ENCODE measurements around the gene AGPAT1.

AGPAT1 gene

GRCh38 chr6:32185681-32186131, 9.8 kb upstream of the AGPAT1 start:
- DNase-seq = peak; percentile 56

DNA sequence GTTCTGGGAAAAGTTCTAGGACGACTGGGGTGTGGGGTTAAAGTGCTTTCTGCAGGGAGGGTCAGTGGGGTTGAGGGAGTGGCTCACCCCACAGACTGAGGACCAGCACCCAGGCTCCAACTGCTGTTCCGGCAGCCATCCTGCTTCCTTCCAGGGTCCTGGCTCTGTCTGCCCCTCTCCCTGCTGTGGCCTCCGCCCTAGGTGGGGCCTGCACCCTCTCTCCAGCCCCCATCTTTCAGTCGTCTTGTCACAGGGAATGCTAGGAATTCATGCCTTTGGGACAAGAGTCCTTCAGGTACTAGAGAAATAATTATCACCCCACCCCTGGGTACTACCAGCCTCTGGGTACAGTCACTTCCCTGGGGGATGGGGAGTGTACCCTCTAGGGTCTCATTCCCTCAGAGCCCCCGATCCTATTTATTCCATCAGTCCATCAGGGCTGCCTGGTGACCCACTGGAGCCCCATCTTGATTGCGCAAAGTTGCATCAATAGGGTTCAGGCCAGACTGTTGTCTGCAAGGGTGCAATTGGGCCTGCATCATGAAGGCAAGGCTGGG, 8.3 kb upstream of the AGPAT1 start, which contains the start of gene AGER:
TSS of gene AGER (minus strand) at position 170 of the 557 bp plus-strand sequence. CDS start at position 139, 31 bp downstream.
- no peak for DNase-seq

- no peak for DNase-seq
Observed at GRCh38 chr6:32183483-32184083, 7.7 kb upstream of the AGPAT1 start.

DNA sequence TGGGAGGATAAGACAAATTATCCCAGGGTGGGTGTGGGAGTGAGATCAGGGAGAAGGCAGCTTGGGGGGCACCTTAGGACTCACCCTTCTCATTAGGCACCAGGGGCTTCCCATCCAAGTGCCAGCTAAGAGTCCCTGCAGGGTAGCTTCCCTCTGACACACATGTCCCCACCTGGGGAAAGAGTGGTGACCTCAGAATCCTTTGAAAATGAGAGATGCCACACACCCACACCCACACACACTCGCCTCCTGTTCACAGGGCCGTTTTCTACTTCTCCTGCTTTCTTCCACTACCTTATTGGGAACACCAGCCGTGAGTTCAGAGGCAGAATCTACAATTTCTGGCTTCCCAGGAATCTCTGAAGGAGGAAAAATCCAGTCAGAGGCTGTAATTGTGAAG, 7.1 kb upstream of the AGPAT1 start:
- DNase-seq = no peak

GRCh38 chr6:32182555-32182981, 6.7 kb upstream of the AGPAT1 start:
- DNase-seq = no peak

- DNase-seq = no peak
Observed at GRCh38 chr6:32181915-32182529, 6.1 kb upstream of the AGPAT1 start.

GRCh38 chr6:32181148-32181702, 5.3 kb upstream of the AGPAT1 start:
- DNase-seq = no peak

GRCh38 chr6:32179766-32180405, 4.0 kb upstream of the AGPAT1 start:
- DNase-seq = no peak

- DNase-seq = no peak
Observed at GRCh38 chr6:32178547-32179440, 2.9 kb upstream of the AGPAT1 start.

- DNase-seq = peak; percentile 85
Observed at GRCh38 chr6:32177788-32178546, 2.1 kb upstream of the AGPAT1 start, which contains the start of gene RNF5. Gene RNF5 (plus strand): TSS chr6:32178405. CDS start chr6:32178512, 107 bp downstream.

DNA sequence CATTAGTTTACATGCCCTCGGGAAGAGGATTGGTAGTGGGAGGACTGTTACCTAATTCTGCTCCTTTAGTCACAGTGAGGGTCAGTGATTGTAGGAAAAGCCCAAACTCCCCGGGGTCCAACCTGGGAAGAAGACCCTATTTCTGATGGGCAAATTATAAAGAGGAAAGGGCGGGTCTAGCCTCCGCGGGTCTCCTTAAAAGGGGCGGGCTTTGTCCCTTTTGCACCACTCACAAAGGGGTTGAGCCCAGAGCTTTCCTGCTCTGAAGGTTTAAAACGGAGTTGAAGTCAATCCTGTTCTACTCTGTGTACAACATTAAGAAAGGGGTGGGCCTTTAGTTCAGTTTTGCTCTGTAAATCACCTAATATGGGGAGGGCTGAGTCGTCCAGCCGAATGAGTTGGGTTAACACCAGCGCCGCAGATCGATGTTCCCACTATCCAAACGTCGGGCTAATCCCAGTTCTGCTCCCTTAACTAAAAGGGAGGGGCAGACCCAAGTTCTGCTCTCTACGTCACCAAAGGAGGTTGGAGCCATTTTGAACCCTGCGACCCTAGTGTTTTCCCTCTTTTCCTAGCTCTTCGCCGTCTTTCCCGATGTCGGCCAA, 1.4 kb upstream of the AGPAT1 start:
- no peak for DNase-seq

DNA sequence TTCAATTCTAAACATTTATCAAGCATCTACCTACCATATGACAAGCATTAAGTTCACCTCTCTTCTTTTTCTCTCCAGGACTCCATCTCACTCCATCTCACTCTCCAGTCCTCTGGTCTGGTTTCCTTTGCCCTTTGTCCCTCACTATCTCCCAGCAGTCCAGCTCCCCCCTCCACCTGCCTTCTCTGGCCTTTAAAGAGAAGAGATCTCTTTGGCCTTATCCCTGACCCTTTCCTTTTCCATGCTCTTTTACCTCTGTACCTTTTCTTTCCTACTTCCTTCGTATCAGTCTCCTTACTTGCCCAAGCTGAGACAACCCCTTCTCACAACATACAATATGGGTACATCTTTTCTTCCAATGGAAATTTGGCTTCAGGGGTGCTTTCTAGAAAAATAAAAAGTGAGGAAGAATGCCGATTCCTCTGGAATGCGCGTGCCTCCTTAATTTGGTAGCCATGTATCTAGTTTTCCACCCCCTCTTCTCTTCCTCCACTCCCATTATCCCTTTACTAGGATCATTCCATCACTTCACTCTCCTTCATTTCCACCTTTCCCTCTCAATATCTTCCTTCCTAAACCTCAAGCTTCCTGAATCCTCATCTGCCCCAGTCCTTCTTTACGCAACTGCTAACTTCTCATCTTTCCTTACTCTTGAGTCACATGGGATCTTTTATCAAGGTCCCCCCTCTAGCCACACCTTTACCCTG, 745 bp upstream of the AGPAT1 start:
- no peak for DNase-seq

GRCh38 chr6:32175322-32175710, 568 bp downstream of the AGPAT1 start:
- no peak for DNase-seq

- no peak for DNase-seq
Observed at GRCh38 chr6:32174416-32174815, 1.5 kb downstream of the AGPAT1 start.

GRCh38 chr6:32173051-32173727, 2.7 kb downstream of the AGPAT1 start:
- DNase-seq = no peak

- no peak for DNase-seq
Observed at GRCh38 chr6:32171234-32171633, 4.7 kb downstream of the AGPAT1 start.

DNA sequence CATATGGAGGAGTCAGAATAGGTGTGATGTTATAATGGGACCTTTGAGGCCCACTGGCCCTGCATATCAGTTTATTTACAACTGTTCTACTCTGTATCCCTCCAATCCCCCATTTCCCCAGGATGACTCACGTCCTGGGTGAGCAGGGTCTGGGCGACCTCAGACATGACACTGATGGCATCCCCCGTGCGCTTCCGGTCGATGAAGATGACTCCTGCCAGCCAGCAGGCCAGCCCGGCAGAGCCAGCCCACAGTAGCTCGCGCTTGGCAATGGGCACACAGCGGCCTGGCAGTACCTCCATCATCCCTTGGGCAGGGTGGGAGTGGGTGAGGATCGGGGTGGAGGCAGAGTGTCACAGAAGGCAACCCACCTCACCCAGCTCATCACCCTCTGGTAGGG, 5.6 kb downstream of the AGPAT1 start:
- no peak for DNase-seq

DNA sequence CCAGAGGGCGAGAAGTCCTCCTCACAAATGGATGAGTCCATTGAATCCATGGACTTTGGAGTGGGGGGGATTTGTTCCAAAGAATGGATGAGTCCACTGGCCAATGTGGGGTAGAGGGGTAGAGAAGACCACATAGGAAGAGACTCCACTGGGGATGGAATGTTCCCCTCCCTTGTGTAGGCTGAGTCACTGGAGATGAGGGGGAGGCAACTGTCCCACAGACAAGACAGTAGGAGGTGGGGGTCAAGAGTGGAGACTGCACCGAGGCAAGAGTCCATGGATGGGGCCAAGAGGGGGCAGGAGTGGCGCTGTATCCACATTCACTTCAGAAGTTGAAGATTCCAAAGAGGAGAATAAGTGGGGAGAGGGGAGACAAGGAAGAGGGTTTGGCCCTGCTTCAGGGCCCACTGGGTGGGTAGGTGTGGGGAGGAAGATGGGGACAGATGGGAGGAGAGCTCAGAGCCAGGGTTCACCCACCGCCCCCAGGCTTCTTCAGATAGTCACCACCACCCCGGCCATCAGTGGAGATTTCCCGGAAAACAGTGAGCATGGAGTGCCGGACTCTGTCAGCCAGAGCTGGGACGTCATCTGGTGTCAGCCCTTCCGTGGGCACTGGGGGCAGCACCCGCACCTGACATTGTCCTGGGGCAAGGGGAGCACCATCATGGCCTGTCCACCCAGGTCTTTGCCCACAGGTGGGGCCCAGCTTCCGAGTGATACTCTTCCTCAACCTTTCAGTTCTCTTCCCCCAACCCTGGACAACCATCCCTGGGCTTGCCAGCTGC, 6.9 kb downstream of the AGPAT1 start:
- no peak for DNase-seq

GRCh38 chr6:32168350-32168749, 7.5 kb downstream of the AGPAT1 start:
- DNase-seq = no peak
